RCC 7860 (cell line): Measurements from ENCODE around the gene RAB31.
A peak's percentile ranks its signal among the peaks of the same experiment; 100 is the strongest.
"Not testable (repeated sequence)": the region's sequence is repeated elsewhere in the genome, so short reads cannot be mapped to it uniquely, and the experiment has no call there.

ENCODE experiments used
- DNase-seq: peaks from one replicate; pipeline ENCODE4 v3.0.0-alpha.2; 2015; ENCODE audit warnings: low spot score
- FAIRE-seq: peaks from 2 replicates; lab custom pipeline; 2012; peaks lifted over from hg19 to GRCh38; lab: Jason Lieb, UNC

RAB31 gene

DNA sequence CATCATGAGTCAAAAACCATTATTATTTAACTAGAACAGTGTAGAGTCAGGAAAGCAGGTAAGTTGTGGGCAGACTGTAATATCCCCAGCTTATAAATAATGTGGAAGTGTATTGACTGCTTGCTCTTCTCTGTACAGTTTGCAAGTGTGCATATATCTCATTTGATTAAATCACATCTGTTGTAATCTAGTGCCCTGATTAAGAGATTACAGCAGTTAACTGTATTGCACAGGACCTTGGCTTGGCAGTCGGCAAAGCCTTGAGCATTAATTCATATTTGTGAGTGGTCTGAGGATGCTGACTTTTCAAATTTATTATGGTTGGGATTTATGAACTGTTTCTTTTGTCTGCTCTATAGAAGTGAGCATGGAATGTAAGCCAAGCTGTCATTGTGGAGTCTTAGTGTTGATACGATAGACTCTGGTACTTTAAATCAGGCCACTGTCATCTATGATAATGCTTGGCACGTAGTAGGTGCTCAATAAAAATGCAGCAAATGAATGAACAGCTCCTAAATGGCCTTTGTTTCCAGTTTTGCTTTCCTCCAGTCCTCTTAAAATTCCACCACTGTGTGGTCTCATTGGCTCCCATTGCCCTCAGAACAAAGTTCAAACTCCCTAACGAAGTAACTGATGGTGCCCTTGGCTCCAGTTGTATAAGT, 48.3 kb downstream of the RAB31 start:
- DNase-seq (no peak), FAIRE-seq (no peak)

DNA sequence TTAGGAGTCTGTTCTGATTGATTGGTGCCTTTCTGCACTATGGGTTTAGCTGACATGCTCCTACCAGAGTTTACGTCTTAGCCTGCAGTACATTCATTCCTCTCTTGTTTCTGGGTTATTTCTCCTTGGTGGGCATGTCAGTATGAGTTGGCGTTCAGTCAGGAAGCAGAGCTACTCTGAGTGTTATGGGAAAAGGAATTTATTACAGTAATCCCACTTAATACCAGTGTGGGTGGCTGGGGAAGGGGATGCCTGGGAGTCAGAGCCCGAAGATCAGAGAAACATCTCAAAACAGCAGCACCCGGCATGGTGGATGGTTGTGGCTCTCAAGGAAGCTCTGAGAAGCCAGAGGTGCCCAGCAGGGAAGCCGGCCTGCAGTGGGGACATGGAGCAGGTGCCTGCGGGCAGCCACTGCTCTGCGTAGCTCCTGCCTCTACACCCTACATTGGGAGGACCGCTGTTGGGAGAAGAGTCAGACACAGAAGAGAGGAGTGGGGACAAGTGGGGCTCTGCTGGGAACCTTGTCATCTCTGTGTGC, 48.9 kb downstream of the RAB31 start:
- no peak for FAIRE-seq

DNA sequence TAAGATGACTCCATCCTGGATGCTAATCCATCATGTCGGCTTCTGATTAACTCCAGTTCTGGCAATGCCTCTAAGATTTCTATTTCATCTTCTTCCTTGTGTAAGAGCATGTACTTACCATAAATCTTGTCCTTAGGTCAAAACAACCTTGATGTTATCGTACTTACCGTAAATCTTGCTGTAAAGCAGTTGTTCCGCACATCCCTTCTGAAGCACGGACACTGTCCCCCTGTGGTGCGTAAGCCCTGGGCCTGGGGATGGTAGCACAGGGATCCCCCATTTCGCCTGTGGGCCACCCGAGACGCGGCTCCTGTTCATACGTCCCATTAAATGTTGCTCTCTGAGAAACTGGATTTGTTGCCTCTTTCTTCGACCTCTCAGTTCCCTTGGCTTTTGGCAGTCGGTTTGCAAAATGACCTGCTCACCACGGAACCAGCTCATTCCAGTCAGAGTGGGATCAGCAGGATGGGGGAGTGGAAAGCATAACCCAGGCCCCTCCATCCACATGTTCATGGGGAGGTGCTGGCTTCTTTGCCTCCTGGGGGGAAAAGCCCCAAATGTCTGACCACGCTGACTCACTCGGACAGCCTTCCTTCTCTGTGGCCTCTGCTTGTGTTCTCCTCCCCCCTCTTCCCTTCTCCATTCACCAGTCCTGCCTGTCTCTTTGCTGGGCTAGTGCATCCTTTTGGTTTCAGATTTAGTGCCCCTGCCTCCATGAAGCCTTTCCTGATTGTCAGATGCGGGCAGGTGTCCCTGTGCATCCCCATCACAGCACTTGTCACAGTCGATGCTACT, 49.9 kb downstream of the RAB31 start:
- DNase-seq: peak; percentile 24
- no peak for FAIRE-seq

More for the DNA sequence above, 48.9 kb downstream of the RAB31 start:
- DNase-seq: no peak

DNA sequence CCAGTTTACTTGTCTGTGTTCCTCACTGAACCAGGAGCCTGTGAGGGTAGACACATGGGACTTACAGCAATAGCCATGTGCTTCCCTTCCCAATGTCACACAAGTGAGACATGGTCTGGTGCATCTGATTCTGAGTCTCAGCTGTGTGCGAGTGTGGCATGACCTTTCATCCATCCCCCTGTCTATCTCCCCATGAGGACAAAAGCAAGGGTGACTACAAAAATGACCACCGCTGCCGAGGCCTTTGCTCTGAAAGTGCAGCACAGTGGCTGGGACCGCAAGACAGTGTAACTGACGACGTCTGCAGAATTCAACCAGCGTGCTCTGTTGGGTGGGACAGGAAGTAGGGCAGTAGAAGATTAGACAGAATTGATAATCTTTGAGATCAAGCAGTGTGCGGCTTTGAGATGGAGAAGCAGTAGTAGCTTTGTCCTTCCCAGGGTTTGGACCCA, 50.5 kb downstream of the RAB31 start:
- FAIRE-seq: no peak
- no peak for DNase-seq

DNA sequence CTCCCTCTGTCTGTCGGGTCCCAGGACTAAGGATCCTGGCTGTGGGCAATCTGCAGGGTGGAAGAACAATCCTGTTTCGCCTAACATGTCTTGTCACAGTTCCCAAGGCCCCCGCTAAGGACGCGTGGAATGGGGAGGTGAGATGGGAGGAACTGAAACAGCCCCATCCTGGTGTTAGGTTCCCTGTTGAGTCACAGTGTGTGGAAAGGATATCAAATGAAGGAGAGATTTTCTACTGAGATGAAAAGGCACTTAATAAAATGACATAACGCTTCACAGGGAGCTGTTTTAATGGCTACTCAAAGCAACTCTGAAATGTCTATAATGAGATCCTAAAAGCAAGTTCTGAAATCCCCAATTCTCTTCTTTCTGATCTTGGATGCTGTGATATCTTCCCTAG, 52.5 kb downstream of the RAB31 start:
- no peak for DNase-seq

DNA sequence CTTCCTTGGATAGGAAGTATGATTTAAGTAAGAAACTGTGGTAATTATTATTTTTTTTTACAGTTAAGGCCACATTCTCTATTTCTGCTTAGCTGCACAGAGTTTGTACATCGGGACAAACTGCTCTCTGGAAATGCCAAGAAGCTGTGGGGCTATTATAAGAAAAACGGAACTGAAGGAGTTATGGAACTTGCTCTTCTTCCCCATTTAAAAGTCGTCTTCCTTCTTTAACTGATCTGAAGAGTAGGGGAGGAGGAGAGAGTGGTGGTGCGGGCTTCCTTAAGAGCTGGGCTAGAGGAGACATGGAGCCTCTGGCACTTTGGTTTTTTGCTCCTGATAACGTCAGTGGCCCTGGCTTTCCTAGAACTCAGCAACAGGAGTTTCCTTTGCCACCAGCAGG, 54.4 kb downstream of the RAB31 start:
- no peak for DNase-seq
- FAIRE-seq: no peak

More for the DNA sequence above, 52.5 kb downstream of the RAB31 start:
- FAIRE-seq: no peak

DNA sequence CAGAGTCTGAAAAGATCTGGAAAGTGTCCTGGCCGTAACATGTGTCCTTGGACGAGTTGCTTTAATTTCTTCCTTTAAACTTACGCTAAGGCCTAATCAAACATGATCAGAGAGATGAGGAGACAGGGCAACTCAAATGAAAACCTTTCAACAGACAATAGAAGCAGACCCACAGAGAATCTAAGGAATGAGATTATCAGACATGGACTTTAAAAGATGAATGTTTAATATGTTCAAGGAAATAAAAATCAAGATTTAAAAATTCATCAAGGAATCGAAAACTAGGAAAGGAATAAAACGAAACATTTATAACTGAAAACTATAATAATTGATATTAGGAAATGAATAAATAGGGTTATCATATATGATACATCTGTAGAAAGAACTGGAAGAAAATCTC, 55.1 kb downstream of the RAB31 start:
- FAIRE-seq: no peak
- DNase-seq: no peak

DNA sequence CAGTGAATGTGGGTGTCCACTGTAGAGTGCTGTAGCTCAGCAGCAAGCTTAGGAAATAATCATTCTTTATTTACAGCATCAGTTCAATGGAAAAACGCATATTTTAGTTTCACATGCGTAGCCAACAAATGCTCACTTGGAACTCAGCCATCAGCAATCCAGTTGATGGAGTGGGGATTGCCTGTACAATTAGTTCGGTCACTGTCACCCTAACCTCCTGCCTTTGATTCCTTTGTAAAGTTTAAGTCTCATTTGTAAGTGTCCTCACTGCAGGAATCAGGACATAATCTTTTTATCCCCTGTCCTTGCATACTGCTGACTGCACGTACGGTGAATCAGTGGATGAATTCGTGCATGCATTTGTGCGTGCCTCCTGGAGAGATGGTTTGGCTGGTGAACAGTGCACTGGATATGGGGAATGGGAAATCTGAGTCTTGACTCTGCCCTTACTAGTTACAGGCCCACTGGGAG, 55.9 kb downstream of the RAB31 start:
- DNase-seq (no peak), FAIRE-seq (no peak)

DNA sequence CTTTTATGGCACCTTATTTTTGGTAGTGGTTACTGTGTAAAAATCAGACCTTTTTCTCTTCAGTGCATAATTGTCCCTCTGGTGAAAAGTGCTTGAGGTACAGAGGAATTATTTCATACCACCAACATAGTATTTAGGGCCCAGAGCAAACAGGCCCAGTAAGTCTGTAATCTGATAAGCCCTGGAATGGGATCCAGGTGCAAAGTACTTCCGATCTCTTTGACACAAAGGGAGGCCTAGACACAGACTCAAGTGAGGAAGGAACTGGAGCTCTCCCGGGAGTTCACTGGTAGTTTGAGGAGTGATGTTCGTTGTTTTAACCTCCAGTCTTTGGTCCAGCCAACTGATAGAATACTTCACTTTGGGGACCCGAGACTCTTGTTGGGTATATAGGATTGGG, 57.4 kb downstream of the RAB31 start:
- DNase-seq (no peak), FAIRE-seq (no peak)

DNA sequence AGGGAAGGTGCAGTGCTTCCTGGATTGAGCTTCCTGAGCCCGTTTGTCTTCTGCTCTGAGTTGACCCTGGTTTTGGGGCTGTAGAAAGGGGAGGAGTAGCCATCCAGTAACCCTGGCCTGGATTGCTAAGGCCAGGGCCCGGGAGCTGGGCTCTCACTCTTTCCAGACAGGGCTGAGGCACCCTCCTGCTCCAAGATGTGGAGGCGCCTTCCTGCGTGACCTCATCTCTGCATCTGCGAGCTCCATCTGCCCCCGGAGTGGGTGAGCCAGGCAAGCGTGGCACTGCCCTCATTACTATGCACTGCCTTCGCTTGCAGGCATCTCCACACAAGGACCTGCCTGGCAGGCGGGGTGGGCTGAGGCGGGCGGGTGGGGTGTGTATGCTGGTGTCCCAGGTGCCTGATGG, 58.0 kb downstream of the RAB31 start:
- no peak for DNase-seq
- FAIRE-seq: no peak

DNA sequence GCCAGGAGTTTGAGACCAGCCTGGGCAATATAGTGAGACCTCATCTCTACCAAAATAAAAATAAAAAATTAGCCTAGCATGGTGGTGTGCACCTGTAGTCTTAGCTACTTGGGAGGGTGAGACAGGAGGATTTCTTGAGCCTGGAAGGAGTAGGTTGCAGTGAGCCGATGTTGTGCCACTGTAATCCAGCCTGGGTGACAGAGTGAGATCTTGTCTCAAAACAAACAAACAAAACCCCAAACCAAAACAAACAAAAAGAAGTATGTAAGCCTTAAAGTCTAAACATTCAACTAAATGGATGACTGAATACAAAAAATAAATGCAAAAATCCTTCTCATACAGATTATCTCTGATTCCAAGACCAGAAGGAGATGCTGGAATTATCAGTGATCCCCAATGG, 58.6 kb downstream of the RAB31 start:
- FAIRE-seq: no peak

DNA sequence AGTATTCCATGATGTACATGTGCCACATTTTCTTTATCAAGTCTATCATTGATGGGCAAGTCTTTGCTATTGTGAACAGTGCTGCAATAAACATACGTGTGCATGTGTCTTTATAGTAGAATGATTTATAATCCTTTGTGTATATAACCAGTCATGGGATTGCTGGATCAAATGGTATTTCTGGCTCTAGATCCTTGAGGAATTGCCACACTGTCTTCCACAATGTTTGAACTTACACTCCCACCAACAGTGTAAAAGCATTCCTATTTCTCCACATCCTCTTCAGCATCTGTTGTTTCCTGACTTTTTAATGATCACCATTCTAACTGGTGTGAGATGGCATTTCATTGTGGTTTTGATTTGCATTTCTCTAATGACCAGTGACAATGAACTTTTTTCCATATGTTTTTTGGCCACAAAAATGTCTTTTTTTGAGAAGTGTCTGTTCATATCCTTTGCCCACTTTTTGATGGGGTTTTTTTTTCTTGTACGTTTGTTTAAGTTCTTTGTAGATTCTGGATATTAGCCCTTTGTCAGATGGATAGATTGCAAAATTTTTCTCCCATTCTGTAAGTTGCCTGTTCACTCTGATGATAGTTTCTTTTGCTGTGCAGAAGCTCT, 60.1 kb downstream of the RAB31 start:
- not testable (repeated sequence) for FAIRE-seq

More for the DNA sequence above, 58.6 kb downstream of the RAB31 start:
- DNase-seq: no peak

DNA sequence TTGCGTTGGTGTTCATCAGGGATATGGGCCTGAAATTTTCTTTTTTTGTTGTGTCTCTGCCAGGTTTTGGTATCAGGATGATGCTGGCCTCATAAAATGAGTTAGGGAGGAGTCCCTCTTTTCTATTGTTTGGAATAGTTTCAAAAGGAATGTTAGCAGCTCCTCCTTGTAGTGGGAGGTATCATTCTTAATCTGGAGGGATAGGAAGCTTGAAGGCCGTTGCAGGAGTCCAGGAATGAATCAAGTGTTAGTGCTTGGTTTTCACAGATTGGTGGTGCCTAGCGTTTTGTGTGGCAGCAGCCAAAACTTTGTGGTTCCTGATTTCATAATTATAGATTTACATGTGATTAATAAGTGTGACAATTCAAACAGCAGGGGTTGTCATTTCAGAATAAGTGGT, 62.0 kb downstream of the RAB31 start:
- not testable (repeated sequence) for FAIRE-seq

More for the DNA sequence above, 60.1 kb downstream of the RAB31 start:
- not testable (repeated sequence) for DNase-seq

DNA sequence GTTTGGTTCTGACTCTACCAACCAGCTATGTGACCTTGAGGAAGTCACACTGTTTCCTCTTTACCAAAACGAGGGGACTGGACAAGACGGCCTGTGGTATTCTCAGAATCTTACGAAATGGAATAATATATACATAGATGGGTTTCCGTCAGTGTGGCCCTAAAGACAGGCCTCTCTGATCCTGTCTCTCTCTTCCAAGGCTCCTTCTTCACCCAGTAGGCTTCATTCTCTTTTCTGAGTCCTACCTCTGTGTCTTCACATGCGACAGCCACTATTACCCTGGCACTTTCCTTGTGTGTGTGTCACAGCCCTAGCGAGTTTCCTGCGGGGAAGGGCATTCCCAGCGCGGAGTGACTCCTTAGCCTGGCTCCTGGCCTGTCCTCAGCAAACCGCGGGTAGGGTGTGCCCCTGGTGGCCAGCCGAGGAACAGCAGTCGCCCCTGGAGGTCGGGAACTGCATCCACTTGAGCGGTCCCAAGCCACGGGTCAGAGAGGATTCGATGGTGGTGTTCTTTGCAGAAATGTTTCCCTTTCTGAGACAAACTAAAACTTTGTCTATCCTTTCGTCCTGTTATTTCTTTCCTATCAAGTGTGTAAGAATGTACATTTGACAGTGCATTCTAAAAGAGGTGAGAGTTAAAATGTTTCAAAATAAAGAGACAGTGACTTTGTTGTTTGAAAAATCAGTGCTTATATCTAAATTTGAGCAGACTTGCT, 63.3 kb downstream of the RAB31 start:
- FAIRE-seq: no peak
- peak; percentile 61 for DNase-seq

More for the DNA sequence above, 62.0 kb downstream of the RAB31 start:
- not testable (repeated sequence) for DNase-seq

DNA sequence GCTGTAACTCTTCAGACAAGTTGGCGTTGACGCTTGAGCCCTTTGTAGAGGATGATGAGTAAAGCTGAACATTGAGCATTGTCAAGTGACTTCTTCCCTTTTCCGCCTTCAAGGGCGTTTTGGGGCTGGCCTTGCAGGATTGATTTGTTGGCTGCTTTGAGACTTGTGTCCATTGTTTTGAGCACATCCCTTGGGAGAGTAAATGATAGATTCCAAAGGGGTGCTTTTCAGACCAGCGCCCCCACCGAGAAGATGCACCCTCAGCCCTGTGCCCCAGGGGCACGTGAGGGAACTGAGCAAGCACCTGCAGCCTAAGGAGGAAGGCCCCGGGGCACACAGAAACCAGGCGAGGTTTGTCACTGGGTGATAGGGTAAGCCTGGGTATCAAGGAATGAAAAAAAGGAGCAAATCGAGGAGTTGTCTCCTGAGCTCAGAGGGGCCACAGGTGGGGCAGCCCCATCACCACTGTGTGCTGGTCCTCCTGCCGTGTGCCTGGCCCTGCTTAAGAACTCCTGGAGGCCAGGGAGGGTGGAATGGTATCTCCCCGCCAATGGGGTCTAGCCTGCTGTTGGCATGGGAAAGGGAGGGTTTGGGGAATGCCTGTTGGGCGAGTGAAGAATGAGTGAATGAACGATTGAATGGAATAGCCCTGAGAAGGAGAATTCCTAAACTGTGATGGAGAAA, 64.0 kb downstream of the RAB31 start:
- DNase-seq (no peak), FAIRE-seq (no peak)

DNA sequence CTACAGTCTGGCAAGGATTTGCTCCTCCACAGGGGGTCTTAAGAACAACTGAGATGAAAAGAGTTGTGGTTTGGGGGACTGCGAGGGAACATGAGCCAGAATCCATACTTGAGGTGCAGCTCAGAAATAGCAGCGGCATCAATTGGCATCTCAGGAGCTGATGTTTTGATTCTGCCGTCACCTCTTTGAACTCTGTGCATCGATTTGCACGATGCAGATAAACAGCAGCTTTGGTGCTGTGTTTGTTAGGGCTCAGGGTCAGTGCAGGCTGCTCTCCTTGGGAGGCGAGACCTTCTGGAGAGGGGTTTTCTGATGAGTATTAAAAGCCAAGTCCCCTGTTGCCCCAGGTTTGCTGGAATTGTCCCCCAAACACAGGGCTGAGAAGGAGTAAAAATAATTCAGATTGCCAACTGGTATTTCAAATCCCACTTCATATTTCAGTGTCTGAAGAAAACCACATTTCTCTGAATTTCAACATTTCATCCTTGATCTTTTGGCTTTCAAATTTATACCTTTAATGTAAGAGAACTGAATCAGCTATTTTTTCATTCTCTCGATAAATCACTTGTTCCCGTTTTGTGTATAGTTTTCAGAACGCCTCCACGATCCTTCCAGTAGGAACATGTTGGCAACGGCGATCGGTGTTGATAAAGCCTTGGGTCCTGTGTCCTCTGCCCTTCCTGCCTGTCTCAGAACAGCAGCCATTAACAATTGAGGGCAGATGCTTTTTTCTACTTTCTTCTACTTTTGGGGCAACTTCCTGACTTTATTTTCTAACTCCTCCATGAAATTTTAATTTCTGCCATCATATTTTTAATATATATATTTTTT, 65.0 kb downstream of the RAB31 start:
- FAIRE-seq (no peak), DNase-seq (no peak)

DNA sequence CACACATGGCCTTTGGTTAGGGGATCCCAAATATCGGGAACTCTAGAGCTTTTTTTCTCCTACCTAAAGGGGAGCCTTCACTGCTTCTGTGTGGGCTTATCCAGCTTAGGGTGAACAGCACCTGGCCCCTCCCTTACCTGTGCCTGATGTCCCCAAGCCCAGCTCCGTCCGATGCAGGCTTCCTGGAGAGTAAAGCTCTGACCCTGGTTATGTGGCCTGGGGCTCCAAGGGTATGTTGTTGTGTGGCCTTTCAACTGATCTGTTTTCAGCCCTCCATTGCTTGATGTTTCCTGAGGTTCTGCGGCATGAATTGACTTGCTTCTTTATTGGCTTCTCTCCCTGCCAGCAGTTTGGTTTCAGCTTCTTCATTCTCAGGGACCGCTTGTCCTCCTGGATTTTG, 66.0 kb downstream of the RAB31 start:
- no peak for DNase-seq
- no peak for FAIRE-seq

DNA sequence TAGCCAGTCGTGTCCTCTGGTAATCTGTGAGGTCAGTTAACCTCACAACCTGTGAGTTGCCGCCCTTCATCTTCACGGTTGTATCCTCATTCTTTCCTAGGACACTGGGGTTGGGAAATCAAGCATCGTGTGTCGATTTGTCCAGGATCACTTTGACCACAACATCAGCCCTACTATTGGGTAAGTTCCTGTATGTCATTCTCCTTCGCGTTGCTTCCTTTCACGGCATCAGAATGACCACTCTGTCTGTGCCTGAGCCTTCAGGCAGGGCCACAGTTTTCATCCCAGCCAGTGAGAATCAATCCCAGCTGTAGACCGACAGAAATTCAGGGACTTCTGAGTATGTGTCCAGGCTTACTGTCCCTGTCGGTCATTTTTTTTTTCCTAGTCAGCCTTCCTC, 67.1 kb downstream of the RAB31 start:
- DNase-seq (no peak), FAIRE-seq (no peak)

DNA sequence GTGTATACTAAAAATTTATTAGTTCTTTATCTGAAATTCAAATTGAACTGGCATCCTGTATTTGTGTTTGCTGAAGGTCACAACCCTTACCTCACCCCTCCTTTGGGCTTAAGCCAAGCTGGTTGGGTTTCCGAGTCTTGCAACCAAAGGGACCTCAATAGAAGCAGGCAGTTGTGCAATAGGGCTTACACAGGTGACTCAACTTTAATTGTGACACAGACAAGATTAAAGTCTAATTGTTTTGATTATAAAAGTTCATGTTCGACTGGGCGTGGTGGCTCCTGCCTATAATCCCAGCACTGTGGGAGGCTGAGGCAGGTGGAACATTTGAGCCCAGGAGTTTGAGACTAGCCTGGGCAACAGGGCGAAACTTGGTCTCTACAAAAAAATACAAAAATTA, 71.5 kb downstream of the RAB31 start:
- DNase-seq: no peak

More for the DNA sequence above, 71.5 kb downstream of the RAB31 start:
- FAIRE-seq: no peak
